Measurements from ENCODE around the gene COL5A3.

Gene COL5A3

DNA sequence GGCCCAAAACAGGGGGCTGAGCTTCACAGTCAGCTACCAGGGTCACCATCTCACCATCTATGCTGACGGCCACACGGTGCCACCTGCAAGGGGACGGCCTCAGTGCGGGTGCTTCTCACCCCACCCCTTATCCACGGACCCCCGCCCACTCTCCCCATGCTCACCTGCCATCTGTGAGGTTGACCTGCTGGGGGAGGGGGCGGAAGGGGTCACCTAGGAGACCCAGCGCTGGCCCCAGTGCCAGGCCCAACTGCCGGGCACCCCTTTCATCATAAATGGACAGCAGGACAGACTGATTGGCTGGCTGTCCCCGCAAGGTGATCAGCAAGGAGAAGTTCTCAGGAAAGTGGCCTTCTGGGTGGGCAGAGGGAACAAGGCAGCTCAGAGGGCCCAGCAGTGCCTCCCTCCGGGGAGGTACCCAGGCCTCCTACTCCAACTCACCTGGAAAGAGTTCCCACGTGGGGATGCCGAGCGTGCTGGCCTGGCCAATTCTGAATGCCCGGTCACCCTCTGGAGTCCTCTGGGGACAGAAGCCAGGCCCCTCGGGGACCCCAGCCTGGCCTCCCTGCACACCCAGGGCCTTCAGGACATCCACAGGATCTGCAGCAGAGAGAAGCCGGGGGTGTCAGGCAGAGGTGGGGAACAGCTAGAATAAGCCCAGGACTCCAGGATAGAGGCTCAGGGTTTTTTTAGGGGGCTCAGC is 4.5 kb downstream of the COL5A3 start:
- TF ChIP-seq GATA2 (IDR thresholded peaks at IDR 0.05; ENCODE audit: low read depth, low read length), result no peak
- no peak for TF ChIP-seq GATA3 (IDR thresholded peaks at IDR 0.05; ENCODE audit: low read depth, low read length)

DNA sequence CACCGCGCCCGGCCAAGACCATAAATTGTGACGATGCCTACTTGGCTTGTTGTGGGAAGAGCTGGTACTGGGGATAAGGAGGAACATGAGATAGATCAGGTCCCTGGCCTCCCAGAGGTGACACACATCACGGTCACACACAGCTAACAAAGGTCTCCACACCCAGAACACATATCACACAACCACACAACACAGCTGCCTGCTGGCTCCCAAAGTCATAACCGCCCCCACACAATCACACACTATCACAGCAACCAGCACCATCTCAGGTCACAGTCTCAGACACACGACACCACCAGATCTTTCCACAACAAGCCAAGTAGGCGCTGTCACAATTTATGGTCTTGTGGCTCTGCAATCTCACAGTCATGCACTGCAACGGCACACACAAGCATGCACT is 5.7 kb downstream of the COL5A3 start:
- TF ChIP-seq GATA3 (IDR thresholded peaks at IDR 0.05; ENCODE audit: low read depth, low read length), result no peak
- no peak for TF ChIP-seq GATA2 (IDR thresholded peaks at IDR 0.05; ENCODE audit: low read depth, low read length)

DNA sequence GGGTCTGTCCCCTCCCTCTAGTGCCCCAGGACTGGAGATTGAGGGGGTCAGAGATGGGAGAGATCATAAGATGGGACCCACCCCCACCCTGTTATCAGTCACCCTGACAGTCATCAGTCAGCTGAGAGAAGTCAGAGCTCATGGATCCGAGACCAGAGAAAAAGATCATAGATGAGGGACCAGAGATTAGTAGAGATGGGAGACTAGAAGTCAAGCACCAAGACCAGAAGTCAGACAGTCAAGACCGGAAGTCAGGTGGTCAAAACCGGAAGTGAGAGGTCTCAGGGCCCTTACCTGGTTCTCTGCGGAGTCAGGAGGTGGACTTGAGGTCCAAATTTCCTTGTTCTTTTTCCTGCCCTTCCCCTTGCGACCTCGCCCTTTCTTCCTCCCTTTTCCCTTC is 7.0 kb downstream of the COL5A3 start:
- no peak for TF ChIP-seq GATA3 (IDR thresholded peaks at IDR 0.05; ENCODE audit: low read depth, low read length)
- TF ChIP-seq GATA2 (IDR thresholded peaks at IDR 0.05; ENCODE audit: low read depth, low read length), result no peak

DNA sequence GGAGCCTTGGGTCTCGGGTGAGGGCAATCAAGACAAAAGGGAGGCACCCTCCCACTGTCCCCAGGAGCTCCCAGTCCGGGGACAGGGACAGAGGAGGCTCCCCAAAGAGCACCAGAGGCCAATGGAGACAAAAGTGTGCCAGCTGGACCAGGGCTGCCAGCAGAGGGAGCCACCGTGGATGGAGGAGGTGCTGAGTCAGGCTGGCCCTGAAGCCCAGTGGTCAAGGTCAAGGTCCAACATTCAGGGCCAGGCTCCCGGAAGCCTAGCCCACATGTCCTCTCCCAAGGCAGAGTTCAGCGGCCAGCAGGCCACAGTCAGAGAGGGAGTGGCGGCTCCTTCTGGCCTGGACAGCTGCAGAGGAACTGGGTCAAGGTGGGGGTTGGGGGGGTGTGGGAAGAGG is 8.4 kb downstream of the COL5A3 start:
- TF ChIP-seq GATA3 (IDR thresholded peaks at IDR 0.05; ENCODE audit: low read depth, low read length), result no peak
- TF ChIP-seq GATA2 (IDR thresholded peaks at IDR 0.05; ENCODE audit: low read depth, low read length), result no peak

DNA sequence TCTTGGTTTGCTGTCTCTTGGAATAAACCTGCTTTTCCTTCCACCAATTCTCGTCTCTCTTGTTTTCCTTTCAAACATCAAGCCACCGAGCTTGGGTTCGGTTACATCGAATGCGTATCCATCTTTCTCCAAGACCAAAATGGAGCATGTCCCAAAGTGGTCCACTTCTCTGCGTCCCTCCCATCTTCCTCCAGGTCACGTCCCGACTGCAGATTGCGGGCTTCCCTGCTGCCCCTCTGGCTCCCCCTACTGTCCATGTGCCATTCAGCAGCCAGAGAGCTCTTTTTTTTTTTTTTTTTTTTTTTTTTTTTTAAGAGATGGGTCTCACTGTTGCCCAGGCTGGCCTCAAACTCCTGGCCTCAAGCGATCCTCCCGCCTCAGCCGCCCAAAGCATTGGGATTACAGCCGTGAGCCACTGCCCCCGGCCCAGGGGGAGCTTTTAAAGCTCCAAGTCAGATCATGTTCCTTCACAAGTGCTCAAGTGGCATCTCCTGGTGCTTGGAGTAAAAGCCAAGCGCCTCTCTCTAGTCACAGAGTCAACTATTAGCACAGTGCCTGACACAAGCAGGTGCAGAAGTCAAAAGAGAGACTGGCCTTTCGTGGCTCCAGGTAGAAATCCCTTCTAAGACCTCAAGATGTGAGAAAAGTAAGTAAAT is 10.0 kb downstream of the COL5A3 start:
- TF ChIP-seq GATA3 (IDR thresholded peaks at IDR 0.05; ENCODE audit: low read depth, low read length) (no peak), GATA2 (IDR thresholded peaks at IDR 0.05; ENCODE audit: low read depth, low read length) (no peak)

DNA sequence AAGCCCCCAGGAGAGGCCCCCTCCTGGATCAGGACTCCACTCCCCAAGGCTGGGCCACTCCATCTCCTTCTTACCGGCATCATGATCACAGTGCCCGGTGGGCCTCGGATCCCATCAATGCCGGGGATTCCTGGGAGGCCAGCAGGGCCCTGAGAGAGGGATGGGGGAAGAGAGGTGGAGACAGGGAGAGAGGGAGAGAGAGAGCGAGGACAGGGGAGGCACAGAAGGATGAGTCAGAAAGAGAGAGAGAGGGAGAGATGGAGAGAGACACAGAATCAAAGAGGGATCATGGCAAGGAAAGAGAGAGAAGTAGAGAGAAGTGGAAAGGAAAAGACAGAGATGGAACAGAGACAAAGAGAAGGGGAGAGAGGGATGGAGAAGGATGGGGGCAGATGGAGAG is 13.8 kb downstream of the COL5A3 start:
- TF ChIP-seq GATA2 (IDR thresholded peaks at IDR 0.05; ENCODE audit: low read depth, low read length) (no peak), GATA3 (IDR thresholded peaks at IDR 0.05; ENCODE audit: low read depth, low read length) (no peak)

DNA sequence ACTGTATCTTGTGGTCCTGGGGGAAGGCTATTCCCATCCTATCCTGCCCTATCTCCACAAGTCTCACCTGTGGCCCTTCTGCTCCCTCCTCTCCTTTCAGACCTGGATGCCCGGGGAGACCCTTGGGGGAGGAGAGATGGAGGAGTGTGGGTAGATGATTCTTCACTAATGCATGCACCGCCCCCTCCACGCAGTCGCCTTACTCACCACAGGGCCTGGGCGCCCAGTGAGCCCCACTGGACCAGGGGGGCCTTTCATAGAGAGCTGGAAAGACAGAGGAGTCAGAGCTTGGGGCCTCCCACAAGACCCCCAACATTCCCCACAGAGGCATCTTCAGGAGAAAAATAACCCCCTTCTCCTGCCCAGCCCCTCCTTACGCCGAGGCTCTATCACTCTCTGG is 14.3 kb downstream of the COL5A3 start:
- TF ChIP-seq GATA3 (IDR thresholded peaks at IDR 0.05; ENCODE audit: low read depth, low read length) (no peak), GATA2 (IDR thresholded peaks at IDR 0.05; ENCODE audit: low read depth, low read length) (no peak)

DNA sequence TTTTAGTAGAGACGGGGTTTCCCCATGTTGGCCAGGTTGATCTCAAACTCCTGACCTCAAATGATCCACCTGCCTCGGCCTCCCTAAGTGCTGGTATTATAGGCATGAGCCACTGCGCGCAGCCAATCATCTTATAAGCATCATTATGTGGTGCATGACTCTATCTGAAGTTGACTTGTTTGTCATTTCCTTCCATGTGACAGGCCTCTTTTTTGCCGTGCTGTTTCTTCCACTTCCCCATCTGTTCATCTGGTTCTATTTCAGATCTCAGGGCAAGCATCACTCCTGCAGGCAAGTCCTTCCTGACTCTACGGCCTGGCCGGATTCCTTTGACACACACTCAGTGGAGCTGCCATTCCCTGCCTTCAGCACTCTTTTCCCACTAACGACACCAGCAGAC is 15.2 kb downstream of the COL5A3 start:
- TF ChIP-seq GATA2 (IDR thresholded peaks at IDR 0.05; ENCODE audit: low read depth, low read length) (no peak), GATA3 (IDR thresholded peaks at IDR 0.05; ENCODE audit: low read depth, low read length) (no peak)

DNA sequence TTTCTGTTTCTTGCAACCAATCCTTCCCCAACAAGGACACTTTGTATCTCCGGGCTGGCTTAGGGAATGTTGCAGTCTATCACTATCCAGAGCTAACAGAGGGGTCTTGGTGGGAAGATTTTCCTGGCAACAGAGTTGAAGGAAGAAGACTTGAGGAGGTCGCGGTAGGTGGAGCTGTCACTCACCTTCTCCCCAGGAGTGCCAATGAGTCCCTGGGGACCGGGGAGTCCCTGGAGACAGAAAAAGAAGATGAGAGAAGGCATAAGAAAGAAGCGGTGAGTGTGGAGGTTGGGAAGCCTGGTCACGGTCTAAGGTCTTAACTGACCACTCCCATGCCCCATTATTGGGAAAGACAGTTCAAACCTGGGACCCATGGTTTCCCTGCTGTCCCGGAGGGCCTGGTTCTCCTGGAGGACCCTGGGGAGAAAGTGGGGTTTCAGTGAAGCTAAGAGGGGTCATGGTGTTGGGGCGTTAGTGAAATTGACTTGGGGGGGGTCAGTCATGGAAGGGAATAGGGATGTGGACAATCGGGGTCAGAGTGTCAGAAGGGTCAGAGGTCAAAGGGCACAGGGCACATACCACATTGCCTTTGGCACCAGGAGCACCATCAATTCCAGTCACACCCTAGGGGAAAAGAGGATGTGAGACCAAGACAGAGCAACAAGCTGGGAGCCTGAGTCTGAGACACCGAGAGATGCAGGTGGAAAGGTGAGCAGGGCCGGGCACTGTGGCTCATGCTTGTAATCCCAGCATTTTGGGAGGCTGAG is 18.7 kb downstream of the COL5A3 start:
- no peak for TF ChIP-seq GATA2 (IDR thresholded peaks at IDR 0.05; ENCODE audit: low read depth, low read length)
- no peak for TF ChIP-seq GATA3 (IDR thresholded peaks at IDR 0.05; ENCODE audit: low read depth, low read length)

DNA sequence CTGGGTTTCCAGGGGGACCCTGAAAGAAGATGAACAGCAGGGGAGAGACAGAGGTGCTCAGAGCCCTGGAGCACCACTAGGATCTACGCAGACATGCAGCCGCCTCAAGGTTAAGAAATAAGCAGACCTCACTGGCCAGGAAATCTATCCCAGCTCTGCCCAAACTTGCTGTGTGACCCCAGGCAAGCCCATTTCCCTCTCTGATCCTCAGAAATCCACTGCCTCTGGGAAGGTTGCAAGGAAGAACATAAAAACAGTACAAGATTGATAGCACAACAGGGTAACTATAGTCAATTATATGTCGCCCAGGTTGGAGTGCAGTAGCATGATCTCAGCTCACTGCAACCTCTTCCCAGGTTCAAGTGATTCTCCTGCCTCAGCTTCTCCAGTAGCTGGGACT is 20.8 kb downstream of the COL5A3 start:
- TF ChIP-seq GATA2 (IDR thresholded peaks at IDR 0.05; ENCODE audit: low read depth, low read length), result no peak
- TF ChIP-seq GATA3 (IDR thresholded peaks at IDR 0.05; ENCODE audit: low read depth, low read length), result no peak

DNA sequence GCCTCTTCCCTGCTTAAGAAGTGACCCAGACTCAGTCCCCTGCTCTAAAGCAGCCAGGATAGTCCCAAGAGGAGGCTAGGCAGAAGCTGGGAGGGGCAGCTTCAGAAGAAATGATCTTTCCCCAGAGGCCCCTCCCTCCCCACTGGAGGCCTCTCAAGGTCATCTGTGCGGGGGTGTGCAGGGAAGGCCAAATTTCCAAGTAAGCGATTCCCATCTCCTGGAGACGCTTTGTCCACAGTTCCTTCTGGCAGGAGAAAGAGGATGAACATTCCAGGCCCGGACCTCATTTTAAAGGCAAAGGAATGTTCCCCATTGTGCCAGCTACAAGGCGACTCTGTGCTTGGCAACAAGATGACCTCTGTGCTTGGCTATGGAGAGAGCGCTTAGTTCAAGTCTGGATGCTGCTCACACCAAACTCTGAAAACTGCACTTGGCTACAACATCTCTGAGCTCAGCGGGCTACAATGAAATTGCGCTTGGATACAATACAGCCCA is 23.5 kb downstream of the COL5A3 start:
- no peak for TF ChIP-seq GATA2 (IDR thresholded peaks at IDR 0.05; ENCODE audit: low read depth, low read length)
- TF ChIP-seq GATA3 (IDR thresholded peaks at IDR 0.05; ENCODE audit: low read depth, low read length), result no peak

DNA sequence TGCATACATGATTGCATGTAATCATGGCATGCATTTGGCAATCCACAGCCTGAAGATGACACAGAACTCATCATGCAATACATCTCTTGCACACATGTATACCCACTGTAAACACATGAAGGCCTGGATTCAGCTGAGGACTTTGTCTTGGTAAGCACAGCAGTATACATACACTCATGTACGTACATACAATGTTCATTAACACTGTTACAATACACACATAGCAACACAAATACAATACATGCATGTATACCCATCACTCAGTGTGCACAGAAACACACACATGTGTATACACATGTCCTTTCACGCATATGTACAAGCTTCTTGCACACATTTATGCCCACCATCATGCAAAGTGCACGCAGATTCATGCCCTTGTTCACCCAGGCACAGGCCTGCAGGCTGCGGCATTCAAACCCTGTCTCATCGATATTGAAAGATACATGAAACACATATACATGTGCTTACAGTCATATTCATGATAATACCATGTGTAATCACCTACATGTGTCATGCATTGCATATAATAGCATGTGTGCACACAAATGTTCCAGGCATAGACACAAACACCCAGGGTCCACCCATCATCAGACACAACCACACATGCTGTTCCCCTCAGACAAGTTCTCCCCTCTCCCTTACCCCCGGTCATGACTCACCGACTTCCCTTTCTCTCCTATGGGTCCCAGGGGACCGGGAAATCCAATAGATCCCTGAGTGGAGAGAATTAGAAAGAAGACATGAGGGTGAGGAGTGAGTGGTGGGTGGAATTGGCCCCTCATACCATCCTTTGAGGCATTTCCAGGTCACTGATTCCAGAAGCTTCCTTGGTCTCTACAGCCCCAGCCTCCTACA is 28.7 kb downstream of the COL5A3 start:
- TF ChIP-seq GATA2 (IDR thresholded peaks at IDR 0.05; ENCODE audit: low read depth, low read length) (no peak), GATA3 (IDR thresholded peaks at IDR 0.05; ENCODE audit: low read depth, low read length) (no peak)

DNA sequence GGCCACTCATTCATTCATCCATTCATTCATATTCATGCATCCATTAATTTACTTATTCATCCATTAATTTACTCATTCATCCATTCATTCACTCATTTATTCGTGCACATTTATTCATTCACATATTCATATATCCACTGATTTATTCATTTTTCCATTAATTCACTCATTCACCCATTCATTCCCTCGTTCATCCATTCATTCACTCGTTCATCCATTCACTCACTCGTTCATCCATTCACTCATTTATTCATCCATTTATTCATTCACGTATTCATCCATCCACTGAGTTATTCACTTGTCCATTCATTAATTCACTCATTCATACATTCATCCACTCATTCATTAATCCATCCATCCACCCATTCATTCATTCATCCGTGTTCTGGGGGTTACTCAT is 38.2 kb downstream of the COL5A3 start:
- TF ChIP-seq GATA2 (IDR thresholded peaks at IDR 0.05; ENCODE audit: low read depth, low read length), result no peak
- TF ChIP-seq GATA3 (IDR thresholded peaks at IDR 0.05; ENCODE audit: low read depth, low read length), result no peak
